Hippocampal formation (tissue), 2 donors: Measurements from ENCODE around the gene NDNF.

Experiments used
- DNase-seq, 2 donors: peaks; one replicate each; lab custom pipeline; 2025; lab: John Stamatoyannopoulos, UW

NDNF gene

DNA sequence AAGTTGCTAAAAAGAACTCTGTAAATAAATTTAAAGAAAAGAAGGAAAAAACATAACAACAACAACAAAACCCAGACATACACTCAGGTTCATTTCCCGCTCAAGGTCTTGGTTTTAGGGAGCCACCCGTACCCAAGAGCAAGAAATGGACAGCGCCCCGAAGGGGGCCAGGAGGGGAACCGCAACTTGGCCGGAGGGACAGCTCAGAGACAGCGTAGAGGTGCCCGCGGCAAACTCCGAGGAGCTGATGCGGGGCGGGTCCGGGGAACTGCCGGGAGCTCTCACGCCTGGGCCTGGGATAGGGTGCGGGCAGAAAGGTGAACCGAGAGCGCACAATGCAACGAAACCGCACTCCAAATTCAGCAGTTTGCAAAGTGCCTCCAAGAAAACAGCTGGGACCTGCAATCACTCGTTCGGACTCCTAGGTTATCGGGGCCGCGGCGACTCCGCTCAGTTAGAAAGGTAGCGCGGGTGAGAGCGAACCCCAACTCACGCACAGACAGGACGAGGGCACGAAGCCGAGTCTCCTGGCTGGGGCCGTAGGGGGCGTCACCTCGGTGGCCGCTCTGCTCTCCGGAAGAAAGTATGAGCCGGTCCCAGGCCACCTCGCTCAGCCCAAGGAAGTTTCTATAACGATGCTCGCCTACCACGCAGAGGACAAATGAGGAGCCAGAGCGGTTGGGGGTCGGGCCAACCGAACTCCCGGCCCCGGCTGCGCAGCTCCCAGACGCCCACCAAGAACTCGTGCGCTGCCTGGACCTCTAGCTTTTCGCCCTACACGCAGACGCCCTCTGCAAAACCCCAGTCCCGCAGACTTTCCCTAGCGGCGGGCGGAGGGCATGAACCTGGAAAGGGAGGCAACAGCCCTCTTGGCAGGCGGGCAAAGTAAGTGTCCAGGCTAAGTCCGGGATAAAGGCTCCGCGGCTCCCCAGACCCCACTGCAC lies 1.4 kb downstream of the NDNF start:
- no peak for DNase-seq

DNA sequence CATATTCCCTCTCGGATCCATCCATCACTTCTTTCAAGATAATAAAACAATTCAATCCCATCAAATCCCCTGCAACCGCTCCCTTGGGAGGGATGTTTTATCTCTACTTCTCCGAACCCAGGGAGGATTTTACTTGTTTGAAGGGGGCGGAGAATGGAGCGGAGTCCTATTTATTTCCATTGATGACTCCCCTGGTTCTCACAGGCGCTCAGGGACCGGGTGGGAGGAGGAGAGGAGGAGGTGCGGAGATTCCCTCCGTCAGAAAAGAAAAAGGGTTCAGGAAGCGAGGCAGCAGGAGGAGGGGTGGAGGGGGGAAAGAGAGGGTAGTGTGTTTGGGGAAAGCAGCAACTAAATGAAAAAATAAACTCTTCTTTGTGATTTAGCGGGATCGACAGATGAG lies 2.1 kb downstream of the NDNF start:
- no peak for DNase-seq

DNA sequence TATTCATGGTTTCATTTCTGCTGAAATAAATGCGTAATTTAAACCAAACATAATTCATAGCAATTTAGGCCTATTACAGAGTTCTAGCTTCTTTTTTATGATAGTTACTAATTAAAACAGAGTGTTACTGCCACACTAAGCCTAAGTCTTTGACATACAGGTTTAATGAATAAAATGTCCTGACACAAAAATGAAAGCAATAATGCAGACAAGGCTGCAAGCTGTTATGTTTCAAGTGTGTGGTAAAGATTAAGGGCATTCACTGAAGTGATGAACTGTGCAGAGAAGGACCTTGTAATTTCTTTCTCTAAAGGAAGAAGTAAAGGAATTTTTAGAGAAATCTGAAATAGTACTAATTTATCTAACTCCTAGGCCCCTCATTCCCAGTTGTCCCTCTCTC lies 2.9 kb downstream of the NDNF start:
- no peak for DNase-seq

DNA sequence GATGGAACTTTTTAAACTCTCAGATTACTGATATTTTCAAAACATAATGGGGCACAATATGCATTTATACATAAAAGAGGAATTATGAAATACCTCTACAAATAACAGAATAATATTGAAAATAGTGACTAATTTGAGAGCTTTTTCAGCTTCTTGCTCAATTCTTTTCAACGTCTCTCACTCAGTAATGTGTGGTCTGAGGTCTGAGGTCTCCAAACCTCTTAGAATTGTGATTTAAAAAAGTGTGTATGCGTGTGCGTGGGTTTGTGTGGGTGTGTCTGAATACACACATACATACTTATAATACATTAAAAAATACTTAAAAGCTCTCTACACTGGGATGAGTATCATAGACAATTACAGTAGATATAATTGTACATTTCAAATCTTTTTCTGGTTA lies 7.9 kb downstream of the NDNF start:
- DNase-seq = no peak

DNA sequence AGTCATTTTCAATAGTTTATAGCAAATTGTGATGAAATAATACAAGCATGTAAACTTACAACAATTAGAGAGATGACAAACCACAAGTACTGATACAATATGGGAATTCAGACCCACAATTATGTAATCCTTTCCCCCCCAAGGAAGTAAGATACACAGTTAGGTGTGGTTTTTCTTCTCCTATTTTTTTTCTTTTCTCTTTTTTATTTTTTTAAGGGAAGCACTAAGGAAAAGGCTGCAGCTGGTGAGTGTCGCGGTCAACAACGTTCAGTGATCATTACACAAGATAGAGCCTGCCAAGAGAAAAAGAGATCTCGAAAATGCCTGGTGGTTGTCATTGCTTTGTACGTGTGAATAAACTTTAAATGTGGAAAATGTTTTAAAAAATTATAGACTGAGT lies 9.8 kb downstream of the NDNF start:
- no peak for DNase-seq

DNA sequence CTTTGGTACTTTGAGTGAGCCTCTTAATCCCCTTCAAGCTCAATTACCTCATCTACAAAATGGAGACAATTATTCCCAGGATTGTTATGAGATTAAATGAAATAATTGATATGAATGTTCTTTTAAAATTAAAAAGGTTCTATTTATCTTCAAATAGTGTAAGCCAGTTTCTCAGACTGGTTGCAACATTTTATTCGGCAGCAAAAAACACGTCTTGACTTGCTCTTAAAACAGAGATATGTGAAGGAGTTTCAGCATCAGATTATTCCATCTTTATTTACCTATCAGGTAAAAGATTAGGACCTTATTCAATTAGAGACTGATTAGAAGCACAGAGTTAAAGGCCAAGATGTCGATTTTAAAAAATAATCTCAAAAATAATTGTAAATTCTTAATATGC lies 10.5 kb downstream of the NDNF start:
- DNase-seq = no peak

DNA sequence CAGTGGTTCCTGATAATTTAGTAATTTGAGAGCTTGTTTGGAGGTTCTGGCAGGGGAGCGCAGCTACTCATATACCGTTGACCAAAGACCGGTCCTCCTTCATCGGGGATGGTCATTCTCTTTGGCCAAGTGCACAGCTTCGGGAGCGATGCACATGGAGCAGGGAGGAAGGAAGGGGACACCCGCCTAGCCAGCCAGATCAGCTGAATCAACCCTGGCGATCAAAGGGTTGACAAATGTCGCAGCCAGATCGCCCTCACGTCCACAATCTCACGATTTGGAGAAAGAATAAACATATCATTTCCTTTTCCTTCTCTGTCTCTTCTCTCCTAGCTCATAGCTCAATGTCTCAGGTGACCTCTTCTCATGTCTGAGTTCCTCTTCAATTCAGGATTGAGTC lies 11.1 kb downstream of the NDNF start:
- no peak for DNase-seq

DNA sequence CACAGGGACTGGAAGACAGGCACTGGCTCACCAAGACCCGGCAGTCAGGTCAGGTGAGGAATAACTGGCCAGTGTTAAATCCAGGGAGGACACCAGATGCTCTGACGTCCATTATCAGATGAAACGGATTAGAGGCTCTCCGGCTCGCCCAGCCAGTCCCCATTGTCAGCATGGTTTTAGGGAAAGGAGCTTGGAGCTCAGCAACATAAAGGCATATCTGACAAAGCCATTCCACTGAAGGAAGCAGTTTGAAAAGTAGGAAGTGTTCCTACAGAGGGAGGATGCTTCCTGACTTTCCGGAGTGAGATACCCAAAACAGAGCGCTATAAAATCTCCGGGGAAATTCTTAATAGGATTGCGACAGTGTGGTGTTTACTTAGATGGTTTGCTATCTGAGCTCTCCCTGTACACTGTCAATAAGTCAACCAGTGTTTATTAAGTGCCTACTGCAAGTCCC lies 14.8 kb downstream of the NDNF start:
- no peak for DNase-seq

DNA sequence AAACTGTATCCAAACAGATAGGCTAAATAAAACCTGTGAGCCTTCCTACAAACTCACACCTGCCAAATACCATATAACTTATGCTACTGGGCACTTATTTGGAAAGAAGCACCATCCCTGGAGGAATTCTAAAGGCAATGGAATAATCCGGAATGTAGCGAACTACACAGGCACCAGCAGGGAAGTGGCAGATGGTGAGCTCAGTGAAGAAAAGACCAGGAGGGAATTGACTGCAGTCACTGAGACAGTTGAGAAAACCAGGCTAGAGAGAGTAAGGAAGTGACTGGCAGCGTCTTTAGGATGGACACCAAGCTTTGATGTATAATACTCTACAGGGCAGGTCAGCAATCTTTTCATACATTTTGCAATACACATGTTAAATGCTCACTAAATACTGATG lies 16.3 kb downstream of the NDNF start:
- no peak for DNase-seq

DNA sequence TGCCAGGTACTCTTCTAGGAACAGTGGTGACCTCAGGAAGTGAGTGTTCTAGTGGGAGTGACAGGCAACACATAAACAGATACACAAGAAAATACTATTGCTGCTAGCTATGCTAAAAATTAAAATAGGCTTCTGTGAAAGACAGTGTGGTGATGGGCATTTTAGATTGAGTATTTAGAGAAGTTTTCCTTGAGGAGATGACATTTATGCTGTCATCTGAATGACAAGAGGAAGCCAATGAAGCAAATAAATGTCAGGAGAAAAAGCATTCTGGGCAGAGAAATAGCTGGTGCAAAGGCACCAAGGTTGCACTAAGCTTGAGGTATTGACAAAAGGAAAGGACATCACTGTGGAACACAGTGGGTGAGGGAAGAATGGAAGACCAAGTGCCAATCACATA lies 18.0 kb downstream of the NDNF start:
- DNase-seq = no peak

DNA sequence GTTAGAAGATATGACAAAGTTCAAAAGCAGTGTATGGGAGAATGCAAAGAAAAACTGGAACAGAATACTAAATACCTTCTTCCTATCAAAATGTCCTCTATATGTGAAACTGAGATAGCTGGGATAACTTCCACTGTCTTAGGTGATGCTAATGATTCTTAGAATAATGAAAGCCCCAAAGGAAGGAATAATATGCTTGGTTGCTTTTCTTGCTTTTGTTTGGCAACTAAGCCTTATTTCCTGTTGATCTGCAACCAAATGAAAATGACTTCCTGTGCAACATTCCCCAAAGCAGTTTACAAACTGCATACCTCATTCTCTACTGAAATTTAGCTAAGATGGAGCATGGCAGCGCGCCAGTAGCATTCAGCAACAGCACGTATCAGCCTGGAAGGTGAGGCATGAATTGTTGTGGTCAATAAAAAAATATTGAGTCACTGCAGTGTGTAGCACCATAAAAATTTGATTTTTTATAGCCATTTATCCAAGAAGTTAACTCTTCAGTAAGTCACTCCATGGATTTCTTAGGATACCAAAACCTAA lies 18.7 kb downstream of the NDNF start:
- DNase-seq = no peak

DNA sequence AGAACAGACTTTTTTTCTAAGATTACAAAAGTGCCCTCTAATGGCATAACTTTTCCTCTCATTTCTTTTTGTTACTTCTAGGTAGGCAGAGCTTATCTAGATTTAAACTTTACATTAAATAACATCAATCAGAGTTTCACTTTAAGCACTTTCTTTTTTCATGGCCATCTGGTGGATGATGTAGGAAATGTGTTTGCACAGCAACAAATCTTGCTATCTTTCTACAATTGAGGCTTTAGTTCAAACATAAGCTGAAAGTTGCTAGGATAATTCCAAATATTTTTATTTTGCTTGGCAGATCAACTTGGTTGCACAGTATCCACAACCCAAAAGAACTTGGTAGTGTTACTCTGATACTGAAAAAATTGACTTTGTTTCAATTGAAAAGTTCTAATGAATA lies 22.0 kb downstream of the NDNF start:
- no peak for DNase-seq

DNA sequence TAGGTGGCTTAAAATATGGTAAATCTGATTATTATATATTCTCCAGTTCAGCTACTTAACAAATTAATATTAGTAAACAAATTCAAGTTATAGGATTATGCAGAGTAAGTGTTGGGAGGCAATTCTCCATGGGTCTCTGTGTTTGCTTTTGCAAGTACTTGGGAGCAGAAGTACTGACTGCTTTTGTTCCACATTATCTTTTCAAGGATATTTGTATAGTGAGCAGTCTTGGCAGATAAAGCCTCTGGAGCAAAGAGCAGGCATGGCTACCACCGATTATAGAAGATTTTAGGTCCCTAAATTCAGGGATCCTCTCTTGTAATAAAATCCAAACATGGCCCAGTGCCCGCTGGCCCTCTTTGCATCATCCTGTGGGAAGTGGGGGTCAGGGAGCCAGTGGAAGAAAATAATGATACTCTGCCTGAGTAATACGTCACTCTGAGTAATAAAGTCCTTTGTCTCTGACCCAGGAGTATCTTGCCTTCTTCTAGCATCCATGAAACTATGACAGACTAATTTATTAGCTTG lies 23.2 kb downstream of the NDNF start:
- no peak for DNase-seq

DNA sequence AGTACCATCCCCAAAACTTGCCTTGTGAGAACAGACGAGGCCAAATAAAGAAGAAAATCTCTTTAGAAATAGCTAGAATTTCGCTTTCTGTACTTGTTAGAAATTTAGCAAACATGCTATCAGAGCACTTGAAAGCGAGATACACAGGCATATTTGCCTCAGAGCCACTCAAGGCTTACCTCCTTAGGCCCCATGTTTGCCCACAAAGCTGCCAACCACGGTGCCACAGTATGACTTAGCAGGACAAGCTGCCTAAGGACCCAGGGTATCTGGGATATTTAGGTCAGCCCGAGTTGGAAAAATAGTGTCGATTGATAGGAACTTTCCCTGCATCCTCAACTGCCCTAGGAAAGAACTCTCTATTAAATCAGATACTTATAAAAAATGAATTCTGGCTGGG lies 24.2 kb downstream of the NDNF start:
- no peak for DNase-seq

DNA sequence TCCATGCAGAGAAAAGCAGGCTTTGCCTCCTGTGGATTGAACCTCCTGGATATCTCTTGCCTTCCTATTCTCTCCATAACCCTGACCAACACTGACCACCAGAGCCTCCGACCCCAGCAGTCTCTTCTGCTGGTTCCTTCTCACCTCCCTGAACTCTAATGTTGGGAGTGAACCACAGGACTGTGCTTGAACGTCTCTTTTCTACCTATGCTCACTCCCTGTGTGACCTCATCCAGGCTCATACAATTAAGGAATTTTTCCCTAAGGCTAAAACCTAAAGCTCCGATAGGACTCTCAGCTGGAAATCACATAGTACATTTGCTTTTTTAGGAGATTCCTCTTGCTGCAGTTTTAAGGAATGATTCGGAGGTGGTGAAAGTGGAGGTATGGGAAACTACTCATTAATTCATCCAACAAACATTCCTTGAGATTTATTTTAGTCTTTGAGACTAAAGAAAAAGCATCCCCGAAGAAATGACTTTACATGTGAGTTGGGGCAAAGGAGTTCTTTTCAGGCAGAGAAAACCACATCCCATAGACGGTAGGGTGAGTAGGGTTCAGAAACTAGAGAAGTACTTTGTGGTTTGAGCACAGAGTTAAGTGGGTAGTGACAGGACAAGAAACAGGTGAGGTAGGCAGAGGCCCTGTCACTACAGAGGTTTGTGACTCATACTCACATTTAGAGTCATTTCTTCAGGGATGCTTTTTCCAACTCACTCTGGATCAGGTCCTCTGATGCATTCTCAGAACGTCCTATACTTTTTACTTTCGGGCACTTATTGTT lies 30.8 kb downstream of the NDNF start:
- DNase-seq = no peak

DNA sequence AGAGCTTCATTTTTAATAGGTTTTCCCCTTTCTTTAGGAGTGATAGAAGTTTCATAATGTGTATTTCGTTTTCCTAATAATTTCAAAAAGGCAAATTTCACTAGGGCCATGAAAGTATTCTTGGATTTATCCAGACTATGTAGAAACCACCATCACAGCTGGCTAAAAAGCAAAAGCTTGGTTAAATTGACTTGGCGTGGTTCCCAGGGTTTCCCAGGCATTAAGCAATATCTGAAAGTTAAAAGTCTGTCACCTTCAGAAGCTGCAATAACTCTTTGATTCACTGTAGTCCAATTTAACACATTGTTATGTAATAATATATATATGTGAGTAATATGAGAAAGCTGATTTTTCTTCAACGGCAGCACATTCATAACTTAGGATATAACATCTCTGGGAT lies 38.3 kb downstream of the NDNF start:
- no peak for DNase-seq

DNA sequence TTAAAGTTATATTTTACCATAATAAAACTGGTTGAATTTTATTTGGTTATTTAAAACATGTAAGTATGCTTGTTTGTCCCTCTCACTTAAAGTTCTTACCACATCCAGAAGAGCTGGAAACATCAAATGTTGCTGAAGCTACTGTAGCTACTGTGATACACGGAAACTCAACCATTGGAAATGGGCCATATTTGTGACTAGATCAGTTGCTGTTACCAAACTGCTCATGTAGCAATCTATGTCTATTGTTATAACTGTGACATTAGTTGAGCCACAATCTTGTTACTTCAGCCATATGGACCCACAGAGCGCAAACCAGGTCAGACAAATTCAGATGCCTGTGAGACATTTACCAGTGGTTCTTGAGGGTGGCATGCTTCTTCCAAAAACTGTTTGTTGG lies 41.6 kb downstream of the NDNF start:
- no peak for DNase-seq

DNA sequence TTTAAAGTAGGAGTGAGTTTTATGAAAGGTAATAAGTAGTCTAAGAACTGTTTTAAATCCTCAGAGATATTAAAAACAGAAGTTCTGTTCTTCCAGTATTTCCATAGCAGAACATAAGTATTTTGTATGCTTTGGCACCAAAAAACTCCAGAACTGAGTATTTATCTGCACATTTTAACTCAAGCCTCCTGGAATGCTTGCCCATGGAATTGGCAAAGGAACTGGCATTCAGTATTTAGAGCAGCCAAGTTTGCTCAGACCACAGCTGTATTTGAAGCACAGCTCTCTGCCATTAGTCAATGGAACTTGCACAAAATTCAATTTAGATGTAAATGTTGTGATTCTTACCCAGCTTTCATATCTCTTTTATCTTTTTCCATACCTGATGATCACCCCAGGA lies 42.2 kb downstream of the NDNF start:
- no peak for DNase-seq

DNA sequence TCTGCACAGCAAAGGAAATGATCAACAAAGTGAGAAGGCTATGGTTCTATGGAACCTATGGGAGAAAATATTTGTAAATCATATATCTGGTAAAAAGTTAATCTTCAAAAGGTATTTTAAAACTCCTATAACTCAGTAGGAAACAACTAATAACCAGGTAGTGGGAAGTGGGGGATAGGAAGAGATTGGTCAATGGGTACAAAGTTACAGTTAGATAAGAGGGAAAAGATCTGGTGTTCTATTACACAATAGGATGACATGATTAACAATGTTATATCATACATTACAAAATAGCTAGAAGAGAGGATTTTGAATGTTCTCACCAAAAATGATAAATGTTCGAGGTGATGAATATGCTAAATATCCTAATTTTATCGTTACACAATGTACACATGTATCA lies 46.3 kb downstream of the NDNF start:
- DNase-seq = no peak

DNA sequence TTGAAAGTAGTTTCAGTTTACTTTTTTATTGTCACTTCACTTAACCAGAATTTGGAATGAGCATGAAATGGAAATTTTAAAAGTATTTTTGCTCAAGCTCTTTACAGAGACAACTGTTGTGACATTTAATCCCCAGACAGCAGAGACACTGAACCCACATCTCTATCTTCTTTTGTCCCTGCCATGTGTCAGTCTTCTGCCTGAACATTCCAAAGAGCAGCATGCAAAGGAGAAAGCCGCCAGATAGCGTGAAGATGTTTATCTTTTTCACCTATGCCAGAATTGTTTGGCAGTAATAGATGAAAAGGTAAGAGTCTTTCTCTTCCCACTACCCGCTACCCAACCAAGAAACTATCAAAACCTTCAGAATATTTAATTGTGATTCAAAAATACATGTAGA lies 46.8 kb downstream of the NDNF start:
- no peak for DNase-seq

DNA sequence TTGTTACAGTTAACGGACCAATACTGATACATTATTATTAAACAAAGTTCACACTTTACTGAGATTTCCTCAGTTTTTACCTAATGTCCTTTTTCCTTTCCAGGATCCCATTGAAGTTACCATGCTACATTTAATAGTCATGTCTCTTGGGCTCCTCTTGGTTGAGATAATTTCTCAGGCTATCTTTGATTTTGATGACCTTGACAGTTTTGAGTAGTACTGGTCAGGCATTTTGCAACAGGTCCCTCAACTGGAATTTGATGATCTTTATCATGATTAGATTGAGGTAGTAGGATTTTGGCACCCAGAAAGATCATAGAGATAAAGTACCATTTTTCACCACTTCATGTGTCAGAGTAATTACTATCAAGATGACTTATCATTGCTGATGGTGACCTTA lies 53.8 kb downstream of the NDNF start:
- DNase-seq = no peak

DNA sequence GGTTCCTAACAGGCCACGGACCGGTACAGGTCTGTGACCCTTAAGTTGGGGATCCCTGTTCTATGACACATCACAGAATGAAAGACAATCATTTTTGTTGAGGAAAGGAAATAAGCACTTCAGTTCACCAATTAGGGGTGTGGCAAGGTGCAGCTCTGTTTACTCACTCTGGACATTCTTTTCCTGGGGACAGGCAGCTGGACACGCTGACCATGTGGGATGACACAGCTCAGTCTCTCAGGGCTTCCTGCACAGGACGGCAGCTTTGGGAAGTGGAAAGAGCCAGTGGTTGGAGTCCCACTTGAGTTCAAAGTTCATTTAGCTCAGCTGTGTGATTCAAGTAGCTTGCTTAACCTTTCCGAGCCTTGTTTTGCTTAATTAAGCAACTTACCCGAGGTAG lies 55.7 kb downstream of the NDNF start:
- no peak for DNase-seq

DNA sequence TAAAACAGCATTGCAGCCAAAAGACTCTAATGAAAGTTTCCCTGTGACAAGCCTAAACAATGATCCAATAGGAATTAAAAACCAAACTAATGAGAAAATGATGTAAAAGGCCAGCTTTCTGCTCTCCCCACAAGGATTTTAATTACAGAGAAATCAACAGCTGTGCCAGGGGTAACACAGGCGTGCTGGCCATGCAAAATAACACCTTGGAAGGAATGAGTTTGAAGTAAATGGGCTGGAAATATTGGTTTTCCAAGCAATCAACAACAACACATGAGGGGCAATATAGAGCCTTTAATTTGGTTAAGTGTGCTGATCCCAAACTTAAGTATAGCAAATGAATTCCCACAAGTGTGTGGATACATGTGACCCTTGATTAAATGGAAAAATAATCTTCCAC lies 56.9 kb downstream of the NDNF start:
- peak in 1 of 2 donors; percentile 13 for DNase-seq
